ENCODE data around the gene PTPRD.

DNA sequence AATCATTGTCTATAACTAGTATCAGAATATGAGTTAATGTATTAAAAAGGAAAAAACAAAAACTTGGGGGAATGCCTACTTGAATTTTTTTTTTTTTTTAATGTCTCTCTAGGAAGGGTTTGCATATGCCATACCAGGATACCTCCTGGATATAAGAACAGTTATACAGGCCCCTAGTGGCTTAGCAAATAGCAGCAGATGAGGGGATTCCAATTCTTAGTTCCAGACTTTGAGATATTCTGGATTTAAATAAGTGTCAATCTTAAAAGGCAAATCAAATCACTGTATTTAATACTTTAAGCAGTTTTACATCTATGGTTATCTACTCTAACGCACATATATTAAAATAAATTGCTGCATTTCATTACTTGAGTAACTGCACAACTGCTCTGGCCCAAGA lies 1757.8 kb downstream of the PTPRD start:
- TF ChIP-seq CTCF (conservative IDR thresholded peaks at IDR 0.05; ENCODE audit: low read length) (peak; percentile 31; the same call in 1 of the 2 replicates), EZH2phosphoT487 (IDR thresholded peaks at IDR 0.05; ENCODE audit: borderline replicate concordance, low read depth, low read length) (no peak)

Data from OCI-LY7 (cell line).